ENCODE results near the gene ANKS1B.

Gene ANKS1B

GRCh38 chr12:99745895-99746294, 238.8 kb downstream of the ANKS1B start:
- Histone ChIP-seq H3K4me2 (ENCODE audit: low read depth, low read length, poor library complexity, severe bottlenecking) (no peak overlapping the region), H3K36me3 (ENCODE audit: insufficient read depth, low read length) (no peaks in the 10 kb centered on the region), H3F3A (ENCODE audit: low read depth) (no peaks in the 10 kb centered on the region), H3K9ac (ENCODE audit: low read depth, low read length, poor library complexity, severe bottlenecking) (no peak overlapping the region), H4K20me1 (ENCODE audit: insufficient read depth, low read length, poor library complexity, severe bottlenecking) (no peaks in the 10 kb centered on the region), H3K4me1 (ENCODE audit: insufficient read depth, low read length, poor library complexity, severe bottlenecking) (no peaks in the 10 kb centered on the region), H3K9me2 (replicated peaks; ENCODE audit: low read depth, low read length) (no peaks in the 10 kb centered on the region), H3K79me2 (ENCODE audit: insufficient read depth, low read length) (no peaks in the 10 kb centered on the region), H3K4me3 (ENCODE audit: low read length, poor library complexity, severe bottlenecking) (no peak overlapping the region), H3K27me3 (ENCODE audit: insufficient read depth, low read length, poor library complexity, severe bottlenecking) (no peaks in the 10 kb centered on the region), H3K9me3 (ENCODE audit: insufficient read depth, low read depth, low read length) (no peaks in the 10 kb centered on the region), H2AFZ (ENCODE audit: low read length) (no peak overlapping the region)
- TF ChIP-seq CTCF (conservative IDR thresholded peaks at IDR 0.05; ENCODE audit: low read length) (no peak), EZH2phosphoT487 (IDR thresholded peaks at IDR 0.05; ENCODE audit: borderline replicate concordance) (no peak)

DNA sequence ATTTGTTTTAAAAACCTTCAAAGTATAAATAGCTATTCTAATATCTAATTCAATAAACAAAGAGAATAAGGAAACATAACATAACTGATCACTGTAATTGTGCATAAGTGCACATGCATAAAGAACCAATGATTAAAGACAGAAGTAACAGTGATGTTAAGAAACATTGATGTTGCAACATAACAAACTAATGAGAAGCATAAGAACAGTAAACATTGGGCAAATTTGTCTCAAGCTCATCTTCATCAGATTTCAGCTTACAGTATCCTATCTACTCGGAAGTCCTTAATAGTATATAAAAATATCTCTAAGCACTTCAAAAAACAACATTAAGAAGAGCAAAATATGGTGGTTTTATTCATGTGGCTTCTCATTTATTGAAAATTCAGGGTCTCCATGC, 239.6 kb downstream of the ANKS1B start:
- H3K79me2 ChIP-seq (ENCODE audit: insufficient read depth, low read length) = no peaks in the 10 kb centered on the region
- H4K20me1 ChIP-seq (ENCODE audit: insufficient read depth, low read length, poor library complexity, severe bottlenecking) = no peaks in the 10 kb centered on the region
- H3K9ac ChIP-seq (ENCODE audit: low read depth, low read length, poor library complexity, severe bottlenecking) = no peak overlapping the region
- H3F3A ChIP-seq (ENCODE audit: low read depth) = no peaks in the 10 kb centered on the region
- no peaks in the 10 kb centered on the region for H3K4me1 ChIP-seq (ENCODE audit: insufficient read depth, low read length, poor library complexity, severe bottlenecking)
- no peaks in the 10 kb centered on the region for H3K36me3 ChIP-seq (ENCODE audit: insufficient read depth, low read length)
- TF ChIP-seq CTCF (conservative IDR thresholded peaks at IDR 0.05; ENCODE audit: low read length) (no peak), EZH2phosphoT487 (IDR thresholded peaks at IDR 0.05; ENCODE audit: borderline replicate concordance) (no peak)
- no peaks in the 10 kb centered on the region for H3K9me3 ChIP-seq (ENCODE audit: insufficient read depth, low read depth, low read length)
- no peaks in the 10 kb centered on the region for H3K27me3 ChIP-seq (ENCODE audit: insufficient read depth, low read length, poor library complexity, severe bottlenecking)
- no peak overlapping the region for H3K4me3 ChIP-seq (ENCODE audit: low read length, poor library complexity, severe bottlenecking)
- no peak overlapping the region for H2AFZ ChIP-seq (ENCODE audit: low read length)
- H3K4me2 ChIP-seq (ENCODE audit: low read depth, low read length, poor library complexity, severe bottlenecking) = no peak overlapping the region
- H3K9me2 ChIP-seq (replicated peaks; ENCODE audit: low read depth, low read length) = no peaks in the 10 kb centered on the region

DNA sequence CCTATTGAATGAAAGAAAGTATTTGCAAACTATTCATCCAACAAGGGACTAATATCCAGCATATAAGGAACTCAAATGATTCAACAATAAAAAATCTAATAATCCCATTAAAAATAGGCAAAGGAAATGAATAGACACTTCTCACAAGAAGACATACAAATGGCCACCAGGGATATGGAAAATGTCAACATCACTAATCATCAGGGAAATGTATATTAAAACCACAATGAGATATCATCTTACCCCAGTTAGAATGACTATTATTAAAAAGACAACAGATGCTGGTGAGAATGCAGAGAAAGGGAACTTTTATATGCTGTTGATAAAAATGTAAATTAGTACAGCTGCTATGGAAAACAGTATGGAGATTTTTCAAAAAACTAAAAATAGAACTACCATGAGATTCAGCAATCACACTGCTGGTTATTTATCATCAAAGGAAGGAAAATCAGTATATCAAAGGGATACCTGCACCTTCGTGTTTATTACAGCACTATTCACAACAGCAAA, 247.9 kb downstream of the ANKS1B start:
- no peak for TF ChIP-seq EZH2phosphoT487 (IDR thresholded peaks at IDR 0.05; ENCODE audit: borderline replicate concordance)
- H3K4me3 ChIP-seq (ENCODE audit: low read length, poor library complexity, severe bottlenecking) = no peak overlapping the region
- no peaks in the 10 kb centered on the region for H3K79me2 ChIP-seq (ENCODE audit: insufficient read depth, low read length)
- H3K9ac ChIP-seq (ENCODE audit: low read depth, low read length, poor library complexity, severe bottlenecking) = no peak overlapping the region
- no peaks in the 10 kb centered on the region for H3K4me1 ChIP-seq (ENCODE audit: insufficient read depth, low read length, poor library complexity, severe bottlenecking)
- H3K36me3 ChIP-seq (ENCODE audit: insufficient read depth, low read length) = no peaks in the 10 kb centered on the region
- no peaks in the 10 kb centered on the region for H3F3A ChIP-seq (ENCODE audit: low read depth)
- H3K9me2 ChIP-seq (replicated peaks; ENCODE audit: low read depth, low read length) = no peaks in the 10 kb centered on the region
- no peaks in the 10 kb centered on the region for H3K9me3 ChIP-seq (ENCODE audit: insufficient read depth, low read depth, low read length)
- no peaks in the 10 kb centered on the region for H3K27me3 ChIP-seq (ENCODE audit: insufficient read depth, low read length, poor library complexity, severe bottlenecking)
- no peaks in the 10 kb centered on the region for H4K20me1 ChIP-seq (ENCODE audit: insufficient read depth, low read length, poor library complexity, severe bottlenecking)
- H3K4me2 ChIP-seq (ENCODE audit: low read depth, low read length, poor library complexity, severe bottlenecking) = no peak overlapping the region
- H2AFZ ChIP-seq (ENCODE audit: low read length) = no peak overlapping the region

DNA sequence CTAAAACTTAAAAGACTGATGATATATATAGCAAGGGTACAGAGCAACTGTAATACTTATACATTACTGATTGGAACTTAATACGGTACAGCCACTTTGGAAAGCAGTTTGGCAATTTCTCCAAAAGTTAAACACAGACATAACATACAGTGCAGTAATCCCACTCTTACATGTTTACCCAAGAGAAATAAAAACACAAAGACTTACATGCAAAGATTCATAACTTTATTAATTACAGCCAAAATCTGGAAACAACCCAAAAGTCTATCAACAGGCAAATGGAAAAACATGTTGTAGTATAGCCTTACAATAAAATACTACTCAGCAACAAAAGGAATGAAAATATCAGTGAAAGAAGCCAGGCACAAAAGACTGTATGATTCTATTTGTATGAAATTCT, 252.6 kb downstream of the ANKS1B start:
- Histone ChIP-seq H3K4me2 (ENCODE audit: low read depth, low read length, poor library complexity, severe bottlenecking) (no peak overlapping the region), H3K4me1 (ENCODE audit: insufficient read depth, low read length, poor library complexity, severe bottlenecking) (no peaks in the 10 kb centered on the region), H3K79me2 (ENCODE audit: insufficient read depth, low read length) (no peaks in the 10 kb centered on the region), H3K27me3 (ENCODE audit: insufficient read depth, low read length, poor library complexity, severe bottlenecking) (no peaks in the 10 kb centered on the region), H2AFZ (ENCODE audit: low read length) (no peak overlapping the region), H4K20me1 (ENCODE audit: insufficient read depth, low read length, poor library complexity, severe bottlenecking) (no peaks in the 10 kb centered on the region), H3K36me3 (ENCODE audit: insufficient read depth, low read length) (no peaks in the 10 kb centered on the region), H3K9me3 (ENCODE audit: insufficient read depth, low read depth, low read length) (no peaks in the 10 kb centered on the region), H3F3A (ENCODE audit: low read depth) (no peaks in the 10 kb centered on the region), H3K4me3 (ENCODE audit: low read length, poor library complexity, severe bottlenecking) (no peak overlapping the region), H3K9me2 (replicated peaks; ENCODE audit: low read depth, low read length) (peaks cover 3% of the 10 kb centered on the region; the same call in 1 of the 2 replicates), H3K9ac (ENCODE audit: low read depth, low read length, poor library complexity, severe bottlenecking) (no peak overlapping the region)
- TF ChIP-seq CTCF (conservative IDR thresholded peaks at IDR 0.05; ENCODE audit: low read length) = no peak
- TF ChIP-seq EZH2phosphoT487 (IDR thresholded peaks at IDR 0.05; ENCODE audit: borderline replicate concordance) = no peak
